BLaER1 (cell line): ENCODE measurements around the gene ABCC10.
A peak's percentile ranks its signal among the peaks of the same experiment; 100 is the strongest.
"Not testable (repeated sequence)": the region's sequence is repeated elsewhere in the genome, so short reads cannot be mapped to it uniquely, and the experiment has no call there.

Experiments
- H3K27ac ChIP-seq: shearing (Covaris generic); formaldehyde crosslinking; 2 replicates; pipeline ENCODE4 v1.8.1; 2022
- H3K27me3 ChIP-seq: shearing (Covaris generic); formaldehyde crosslinking; 2 replicates; pipeline ENCODE4 v1.8.1; 2022
- H3K36me3 ChIP-seq: shearing (Covaris generic); formaldehyde crosslinking; 2 replicates; pipeline ENCODE4 v1.8.1; 2022
- H3K4me1 ChIP-seq: shearing (Covaris generic); formaldehyde crosslinking; 2 replicates; pipeline ENCODE4 v1.8.1; 2022
- H3K4me2 ChIP-seq: shearing (Covaris generic); formaldehyde crosslinking; 2 replicates; pipeline ENCODE4 v1.8.1; 2022
- H3K4me3 ChIP-seq: shearing (Covaris generic); formaldehyde crosslinking; 2 replicates; pipeline ENCODE4 v1.8.1; 2022
- H3K9ac ChIP-seq: shearing (Covaris generic); formaldehyde crosslinking; 2 replicates; pipeline ENCODE4 v1.8.1; 2022
- H3K9me3 ChIP-seq: shearing (Covaris generic); formaldehyde crosslinking; 2 replicates; pipeline ENCODE4 v1.8.1; 2022
- H4K20me1 ChIP-seq: shearing (Covaris generic); formaldehyde crosslinking; 2 replicates; pipeline ENCODE4 v1.8.1; 2022
- Cebpa-rat ChIP-seq: shearing (Covaris generic); IDR thresholded peaks from 2 replicates; pipeline ENCODE4 v1.8.1; 2022

The ABCC10 gene

DNA sequence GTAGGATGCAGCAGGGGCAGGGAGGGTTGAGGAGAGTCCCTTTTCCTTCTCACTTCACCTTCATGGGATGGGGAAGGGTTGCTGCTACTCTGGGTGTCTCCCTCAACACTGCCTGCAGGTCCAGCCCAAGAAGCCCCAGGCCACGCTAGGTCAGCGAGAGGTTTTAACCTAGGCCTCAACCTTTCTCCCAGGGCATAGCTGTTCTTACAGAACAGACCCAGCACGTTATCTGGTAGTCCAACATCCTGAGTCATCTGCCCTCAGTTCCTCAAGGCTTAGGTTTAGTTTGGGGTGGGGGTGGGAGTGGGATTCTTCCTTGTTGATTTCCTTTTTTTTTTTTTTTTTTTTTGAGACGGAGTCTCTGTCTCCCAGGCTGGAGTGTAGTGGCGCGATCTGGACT is 67.0 kb downstream of the ABCC10 start:
- peaks cover 69% of the 10 kb centered on the region for H3K36me3 ChIP-seq
- H3K4me3 ChIP-seq: no peak overlapping the region
- no peaks in the 10 kb centered on the region for H3K27me3 ChIP-seq
- no peak overlapping the region for H3K27ac ChIP-seq
- H3K9ac ChIP-seq: no peak overlapping the region
- no peaks in the 10 kb centered on the region for H3K9me3 ChIP-seq
- no peak for TF ChIP-seq Cebpa-rat
- H4K20me1 ChIP-seq: peaks cover 70% of the 10 kb centered on the region
- H3K4me2 ChIP-seq: no peak overlapping the region
- H3K4me1 ChIP-seq: peaks cover 24% of the 10 kb centered on the region

DNA sequence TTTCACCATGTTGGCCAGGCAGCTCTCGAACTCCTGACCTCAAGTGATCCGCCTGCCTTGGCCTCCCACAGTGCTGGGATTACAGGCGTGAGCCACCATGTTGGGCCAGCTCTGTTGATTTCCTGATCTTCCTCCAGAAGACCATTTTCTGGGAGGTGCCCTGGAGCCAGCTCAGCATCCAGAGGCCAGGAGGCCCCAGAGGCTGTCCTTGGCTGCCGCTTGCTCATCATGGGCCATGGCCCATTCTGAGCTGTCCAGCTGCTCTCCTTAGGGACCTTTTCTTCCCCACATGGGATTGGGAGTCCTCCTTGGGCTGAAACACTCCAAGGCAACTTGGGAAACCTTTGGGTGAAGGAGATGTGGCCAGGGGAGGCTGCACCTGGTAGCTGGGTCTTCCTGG is 67.4 kb downstream of the ABCC10 start:
- H3K9me3 ChIP-seq: no peaks in the 10 kb centered on the region
- peak overlapping the region; percentile 34; the same call in 1 of the 2 replicates for H3K27ac ChIP-seq
- peaks cover 73% of the 10 kb centered on the region for H3K36me3 ChIP-seq
- no peak overlapping the region for H3K4me3 ChIP-seq
- peaks cover 24% of the 10 kb centered on the region for H3K4me1 ChIP-seq
- peak overlapping the region; percentile 46 for H3K4me2 ChIP-seq
- peaks cover 72% of the 10 kb centered on the region for H4K20me1 ChIP-seq
- 0 out of 2 replicates have a peak overlapping the region, but pooled peaks have one; percentile 48 for H3K9ac ChIP-seq
- no peak for TF ChIP-seq Cebpa-rat
- H3K27me3 ChIP-seq: no peaks in the 10 kb centered on the region

DNA sequence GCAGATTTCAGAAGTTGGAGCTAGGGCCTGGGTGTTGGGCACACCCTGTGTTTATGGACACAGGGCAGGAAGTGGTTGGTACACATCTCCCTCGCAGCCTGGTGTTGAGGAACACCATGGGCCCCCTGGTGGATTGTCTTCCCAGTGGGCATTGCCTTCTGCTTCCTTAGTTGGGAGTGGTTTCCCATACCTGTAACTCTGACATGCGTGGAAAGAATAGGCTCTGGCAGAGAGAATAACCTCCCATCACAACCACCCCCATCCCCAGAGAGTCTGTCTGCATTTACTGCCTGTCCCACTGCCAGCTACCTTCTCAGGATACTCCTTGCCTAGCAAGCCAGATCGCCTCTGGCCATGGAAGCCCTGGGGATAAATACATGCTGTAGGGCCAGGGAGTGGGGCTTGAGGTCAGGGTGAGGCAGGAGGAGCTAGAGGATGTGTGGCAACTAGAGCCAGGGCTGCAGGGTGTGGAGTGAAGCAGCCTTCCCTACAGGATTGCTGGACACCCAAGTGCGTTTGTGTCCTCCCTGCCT is 68.1 kb downstream of the ABCC10 start:
- no peak overlapping the region for H3K4me3 ChIP-seq
- no peaks in the 10 kb centered on the region for H3K27me3 ChIP-seq
- no peak for TF ChIP-seq Cebpa-rat
- no peaks in the 10 kb centered on the region for H3K9me3 ChIP-seq
- H3K36me3 ChIP-seq: peaks cover 80% of the 10 kb centered on the region
- peak overlapping the region; percentile 46 for H3K4me2 ChIP-seq
- peak overlapping the region; percentile 34; the same call in 1 of the 2 replicates for H3K27ac ChIP-seq
- peak overlapping the region; percentile 48; the same call in 1 of the 2 replicates for H3K9ac ChIP-seq
- peaks cover 24% of the 10 kb centered on the region for H3K4me1 ChIP-seq
- H4K20me1 ChIP-seq: peaks cover 72% of the 10 kb centered on the region

DNA sequence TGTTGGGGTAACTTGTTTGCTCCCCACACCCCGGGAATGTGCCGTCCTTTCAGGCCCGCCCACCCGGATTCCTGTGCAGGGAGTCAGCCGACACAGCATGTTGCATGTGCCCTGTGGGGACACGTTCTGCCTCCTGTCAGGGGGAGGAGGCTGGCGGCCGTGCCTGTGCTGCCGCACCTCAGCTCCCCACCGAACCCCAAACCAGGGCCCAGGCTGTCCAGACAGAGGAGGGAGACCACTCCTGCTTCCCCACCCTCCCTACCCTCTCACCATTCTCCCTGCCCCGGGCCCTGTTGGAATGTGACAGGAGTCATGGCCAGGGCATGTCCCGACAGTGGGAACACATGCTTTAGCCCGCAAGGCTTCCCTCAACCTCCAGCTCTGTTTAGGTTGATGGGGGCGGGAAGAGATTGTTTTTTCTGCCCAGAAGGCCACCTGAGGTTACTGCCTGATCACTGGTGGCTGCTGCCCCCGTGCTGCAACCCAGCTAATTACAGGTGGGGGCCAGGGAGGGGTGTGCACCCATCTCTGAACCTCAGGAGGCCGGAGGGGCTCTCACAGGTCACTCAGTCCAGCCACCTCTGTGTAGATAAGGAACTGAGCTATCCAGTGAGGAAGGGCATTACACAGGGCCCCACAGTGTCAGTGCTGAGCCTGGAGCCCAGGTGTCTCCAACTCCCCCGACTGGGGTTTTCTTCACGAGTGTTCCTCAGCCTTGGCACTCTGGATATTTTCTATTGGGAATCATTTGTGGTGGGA is 69.2 kb downstream of the ABCC10 start:
- H3K9ac ChIP-seq: peak overlapping the region; percentile 48; the same call in 1 of the 2 replicates
- H3K27me3 ChIP-seq: no peaks in the 10 kb centered on the region
- H3K4me2 ChIP-seq: no peak overlapping the region; the same call in 1 of the 2 replicates
- no peaks in the 10 kb centered on the region for H3K9me3 ChIP-seq
- no peak overlapping the region; the same call in 1 of the 2 replicates for H3K27ac ChIP-seq
- H3K4me3 ChIP-seq: no peak overlapping the region
- TF ChIP-seq Cebpa-rat: no peak
- H4K20me1 ChIP-seq: peaks cover 79% of the 10 kb centered on the region
- peaks cover 24% of the 10 kb centered on the region for H3K4me1 ChIP-seq
- H3K36me3 ChIP-seq: peaks cover 91% of the 10 kb centered on the region

DNA sequence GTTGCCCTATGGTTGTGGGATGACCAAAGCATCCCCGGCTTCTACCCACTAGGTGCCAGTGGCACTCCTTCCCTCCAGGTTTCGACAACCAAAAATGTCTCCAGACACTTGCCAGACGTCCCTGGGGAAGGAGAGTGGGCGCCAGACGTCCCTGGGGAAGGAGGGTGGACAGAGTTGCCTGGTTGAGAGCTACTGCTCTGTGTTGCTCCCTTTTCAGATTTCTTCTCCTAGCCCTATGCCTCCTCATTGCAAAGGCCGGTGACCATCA is 69.7 kb downstream of the ABCC10 start:
- Histone ChIP-seq H3K9me3 (no peaks in the 10 kb centered on the region), H3K27ac (no peak overlapping the region; the same call in 1 of the 2 replicates), H3K27me3 (no peaks in the 10 kb centered on the region), H3K36me3 (peaks cover 91% of the 10 kb centered on the region), H3K9ac (no peak overlapping the region), H4K20me1 (peaks cover 74% of the 10 kb centered on the region), H3K4me1 (peaks cover 24% of the 10 kb centered on the region), H3K4me2 (no peak overlapping the region), H3K4me3 (no peak overlapping the region)
- TF ChIP-seq Cebpa-rat: no peak

DNA sequence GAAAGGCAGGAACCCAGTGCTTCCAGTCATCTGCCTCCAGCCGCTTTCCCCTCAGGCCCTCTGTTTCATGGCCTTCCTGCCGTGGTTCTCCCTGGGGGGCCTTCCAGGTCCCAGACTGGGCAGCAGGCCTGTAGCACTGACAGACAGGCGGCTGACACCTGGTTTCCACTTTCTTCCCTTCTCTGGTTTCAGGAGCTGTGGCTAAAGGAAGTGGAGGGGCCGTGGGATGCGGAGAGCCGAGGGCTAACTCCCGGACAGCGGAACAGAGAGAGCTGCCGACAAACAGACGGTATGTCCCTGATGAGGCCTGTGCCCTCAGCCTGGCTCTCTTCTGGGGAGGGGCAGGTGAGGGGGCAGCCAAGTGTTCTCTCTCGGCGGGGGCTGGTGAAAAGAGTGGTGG is 70.3 kb downstream of the ABCC10 start:
- Histone ChIP-seq H3K4me3 (no peak overlapping the region), H3K27ac (no peak overlapping the region), H3K9ac (no peak overlapping the region), H3K36me3 (peaks cover 91% of the 10 kb centered on the region), H4K20me1 (peaks cover 74% of the 10 kb centered on the region), H3K9me3 (no peaks in the 10 kb centered on the region), H3K4me2 (no peak overlapping the region), H3K27me3 (no peaks in the 10 kb centered on the region), H3K4me1 (peaks cover 24% of the 10 kb centered on the region)
- TF ChIP-seq Cebpa-rat: no peak

DNA sequence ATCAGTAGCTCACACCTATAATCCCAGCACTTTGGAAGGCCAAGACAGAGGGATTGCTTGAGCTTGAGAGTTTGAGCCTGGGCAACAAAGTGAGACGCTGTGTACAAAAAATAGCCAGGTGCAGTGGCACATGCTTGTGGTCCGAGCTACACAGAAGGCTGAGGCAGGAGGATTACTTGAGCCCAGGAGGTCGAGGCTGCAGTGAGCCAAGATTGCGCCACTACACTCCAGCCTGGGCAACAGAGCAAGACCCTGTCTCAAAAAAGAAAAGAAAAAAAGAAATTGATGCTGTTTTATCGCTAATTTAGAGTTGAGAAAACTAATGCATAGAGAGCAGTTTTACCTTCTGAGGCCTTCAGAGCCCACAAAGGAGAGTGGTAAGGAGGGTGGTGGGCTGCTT is 71.0 kb downstream of the ABCC10 start:
- H3K27ac ChIP-seq, H3K4me3 ChIP-seq, H3K4me2 ChIP-seq, H3K9ac ChIP-seq, H3K27me3 ChIP-seq, H3K9me3 ChIP-seq: not testable (repeated sequence)
- Histone ChIP-seq H4K20me1 (peaks cover 74% of the 10 kb centered on the region), H3K36me3 (peaks cover 91% of the 10 kb centered on the region), H3K4me1 (peaks cover 24% of the 10 kb centered on the region)

DNA sequence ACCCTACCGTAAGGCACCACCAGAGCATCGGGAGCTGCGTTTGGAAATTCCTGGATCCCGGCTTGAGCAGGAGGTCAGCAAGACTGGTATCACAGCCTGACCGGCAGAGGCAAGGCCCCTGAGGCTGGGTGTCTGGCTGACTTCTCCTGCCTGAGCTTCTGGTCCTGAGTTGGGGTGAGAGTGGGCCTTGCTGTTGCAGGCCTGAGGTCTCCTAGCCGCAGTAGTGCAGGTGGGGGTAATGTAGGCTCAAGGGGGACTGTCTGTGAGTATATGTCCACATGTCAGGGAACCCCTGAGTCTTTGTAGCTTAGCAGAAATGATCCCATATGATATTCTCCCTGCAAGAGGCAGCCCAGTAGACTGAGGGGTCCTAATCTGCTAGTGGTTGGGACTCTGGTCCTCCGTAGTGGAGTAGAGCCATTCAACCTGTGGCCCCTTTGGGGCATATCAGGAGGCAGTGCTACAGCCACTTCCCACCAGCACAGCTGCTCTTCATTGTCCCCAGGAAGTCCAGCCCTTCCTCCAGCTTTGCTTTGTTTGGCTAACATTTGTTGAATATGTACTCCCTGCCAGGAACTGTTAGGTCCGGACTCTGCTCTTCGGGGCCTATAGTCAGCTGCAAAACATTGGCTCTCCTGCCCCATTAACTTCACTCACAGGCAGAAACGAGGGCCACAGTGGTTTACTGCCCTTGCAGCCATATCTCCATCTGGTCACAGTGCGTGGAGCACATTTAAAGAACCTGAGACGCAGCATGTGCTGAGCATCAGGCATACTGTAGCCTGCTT is 71.9 kb downstream of the ABCC10 start:
- no peak overlapping the region for H3K27ac ChIP-seq
- H3K4me3 ChIP-seq: no peak overlapping the region
- peaks cover 91% of the 10 kb centered on the region for H3K36me3 ChIP-seq
- H3K9ac ChIP-seq: no peak overlapping the region
- H3K9me3 ChIP-seq: no peaks in the 10 kb centered on the region
- peaks cover 24% of the 10 kb centered on the region for H3K4me1 ChIP-seq
- H3K27me3 ChIP-seq: no peaks in the 10 kb centered on the region
- H4K20me1 ChIP-seq: peaks cover 69% of the 10 kb centered on the region
- H3K4me2 ChIP-seq: no peak overlapping the region
- no peak for TF ChIP-seq Cebpa-rat
